Caco-2 (cell line): Measurements from ENCODE around the gene SLF2. TPM values are rescaled to one million over a fixed set of nuclear protein-coding genes. Genes with fewer than 3 reads are reported as not detected.

Experiments
- BruUV-seq: library from RNA; stranded (reverse); fragments of 400-500 nt; replicated peaks from 2 replicates; lab custom pipeline; 2021; lab: Mats Ljungman, UMichigan
- CTCF ChIA-PET: fragments of 300-600 bp; sonication (Branson Sonifier 250); formaldehyde crosslinking; loops from one replicate; lab custom pipeline; 2022; ENCODE audit warnings: antibody characterized with exemption; lab: Charles Lee
- POLR2A ChIA-PET: fragments of 300-600 bp; sonication (Branson Sonifier 250); formaldehyde crosslinking; loops from one replicate; lab custom pipeline; 2022; ENCODE audit warnings: antibody characterized with exemption; lab: Charles Lee
- DNase-seq, 2 experiments: peaks; one replicate each; pipeline versions ENCODE4 v3.0.0 to v3.0.0-alpha.2; 2020 to 2022
- H3K27me3 ChIP-seq: replicated peaks from 2 replicates; pipeline ENCODE4 v1.6.0; 2011; ENCODE audit warnings: low read length; ENCODE audit not compliant: control insufficient read depth, insufficient read depth
- H3K36me3 ChIP-seq: 2 replicates; pipeline ENCODE4 v1.5.1; 2011; ENCODE audit warnings: low read length; ENCODE audit not compliant: control insufficient read depth, insufficient read depth
- H3K4me1 ChIP-seq: fragments of 250-450 bp; sonication (Bioruptor Pico); 2 replicates; pipeline ENCODE4 v1.5.1; 2020; ENCODE audit warnings: mild to moderate bottlenecking
- H3K4me3 ChIP-seq: 2 replicates; pipeline ENCODE4 v1.5.1; 2011; ENCODE audit warnings: low read depth, mild to moderate bottlenecking, control low read depth, low read length
- H3K9me3 ChIP-seq: fragments of 250-450 bp; sonication (Bioruptor Pico); 2 replicates; pipeline ENCODE4 v1.5.1; 2020; ENCODE audit warnings: mild to moderate bottlenecking, moderate library complexity
- H3K27ac Mint-ChIP-seq: one replicate; pipeline ENCODE4 v1.8.0; 2022; ENCODE audit warnings: mixed read lengths; ENCODE audit not compliant: unreplicated experiment
- H3K27me3 Mint-ChIP-seq: one replicate; pipeline ENCODE4 v1.8.0; 2022; ENCODE audit warnings: mixed read lengths; ENCODE audit not compliant: insufficient read depth, unreplicated experiment
- H3K36me3 Mint-ChIP-seq: one replicate; pipeline ENCODE4 v1.8.0; 2022; ENCODE audit warnings: mild to moderate bottlenecking, mixed read lengths; ENCODE audit not compliant: insufficient read depth, unreplicated experiment
- H3K4me1 Mint-ChIP-seq: one replicate; pipeline ENCODE4 v1.8.0; 2022; ENCODE audit warnings: low read depth, mixed read lengths; ENCODE audit not compliant: unreplicated experiment
- H3K4me3 Mint-ChIP-seq: one replicate; pipeline ENCODE4 v1.8.0; 2022; ENCODE audit warnings: mild to moderate bottlenecking, moderate library complexity, mixed read lengths; ENCODE audit not compliant: unreplicated experiment
- H3K9me3 Mint-ChIP-seq: one replicate; pipeline ENCODE4 v1.8.0; 2022; ENCODE audit warnings: mixed read lengths; ENCODE audit not compliant: unreplicated experiment
- CTCF ChIP-seq, 2 experiments: fragments of 200-600 bp in 1 of 2; IDR thresholded peaks; 1 replicate in 1 of 2; 2 replicates in 1 of 2; pipeline versions ENCODE4 v1.5.1 to v1.8.0; 2011 to 2022; ENCODE audit warnings: antibody characterized with exemption in 1 of 2, control low read depth in 1 of 2, inconsistent platforms in 1 of 2, low read depth in 1 of 2, low read length in 1 of 2, mild to moderate bottlenecking in 1 of 2, moderate library complexity in 1 of 2; ENCODE audit not compliant: insufficient read depth in 1 of 2, severe bottlenecking in 1 of 2, unreplicated experiment in 1 of 2
- intact Hi-C: fragments of 100-400 bp; cut with micrococcal nuclease; formaldehyde crosslinking; loops from one replicate; pipeline ENCODE4 v1.10.0; 2022; ENCODE audit not compliant: unreplicated experiment
- total RNA-seq: library from RNA; stranded (reverse); gene quantifications from 2 replicates; pipeline ENCODE4 v1.2.3, GENCODE V29; 2022

The SLF2 gene
- total RNA-seq, 1 experiment from 2014 or later = 25.2 TPM

- no peaks in the 10 kb centered on the region for H3K27me3 Mint-ChIP-seq
- TF ChIP-seq CTCF (IDR thresholded peaks at IDR 0.05; ENCODE audit: insufficient read depth in 1 of 2, low read depth in 1 of 2, low read length in 1 of 2, severe bottlenecking in 1 of 2, unreplicated experiment in 1 of 2) = no peak
- intact Hi-C loops = no loop called here
- no peak overlapping the region for H3K27ac Mint-ChIP-seq
- H3K9me3 ChIP-seq = no peaks in the 10 kb centered on the region
- CTCF ChIA-PET = no interaction called here
- peaks cover 10% of the 10 kb centered on the region for H3K4me1 Mint-ChIP-seq
- H3K9me3 Mint-ChIP-seq = no peaks in the 10 kb centered on the region
- H3K4me3 ChIP-seq = no peak overlapping the region
- DNase-seq = peak in 1 of 2 experiments; percentile 11
- no peak overlapping the region for H3K4me3 Mint-ChIP-seq
- H3K27me3 ChIP-seq = no peaks in the 10 kb centered on the region
- H3K36me3 ChIP-seq = peaks cover 4% of the 10 kb centered on the region
- no TSS peak for BruUV-seq
- POLR2A ChIA-PET = no interaction called here
- H3K36me3 Mint-ChIP-seq = peaks cover 53% of the 10 kb centered on the region
- H3K4me1 ChIP-seq = peaks cover 4% of the 10 kb centered on the region
Observed at GRCh38 chr10:100984672-100985177, 72.0 kb downstream of the SLF2 start.

DNA sequence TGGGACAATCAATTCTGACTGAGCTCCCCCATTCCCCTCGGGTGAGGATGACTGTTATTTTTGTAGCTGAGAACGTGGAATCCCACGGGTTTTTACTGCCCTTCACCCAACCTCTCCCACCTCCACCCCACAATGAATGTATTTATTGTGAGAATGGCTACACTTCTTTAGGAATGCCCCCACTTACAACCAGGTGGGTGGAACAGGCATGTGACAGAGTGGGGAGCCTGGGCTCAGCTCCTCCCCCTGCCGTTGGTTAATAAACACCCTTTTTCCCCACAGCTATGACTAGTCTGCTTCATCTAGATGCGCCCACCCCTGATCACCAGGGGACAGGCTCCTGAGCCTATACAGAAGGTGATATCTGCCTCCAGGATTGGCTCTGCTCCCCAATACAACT is 72.6 kb downstream of the SLF2 start:
- peaks cover 10% of the 10 kb centered on the region for H3K4me1 Mint-ChIP-seq
- no peaks in the 10 kb centered on the region for H3K27me3 Mint-ChIP-seq
- H3K36me3 Mint-ChIP-seq = peaks cover 54% of the 10 kb centered on the region
- intact Hi-C loops = no loop called here
- H3K4me3 Mint-ChIP-seq = no peak overlapping the region
- H3K9me3 Mint-ChIP-seq = no peaks in the 10 kb centered on the region
- BruUV-seq = no TSS peak
- H3K27ac Mint-ChIP-seq = no peak overlapping the region
- ChIA-PET CTCF (no interaction called here), POLR2A (no interaction called here)
- no peaks in the 10 kb centered on the region for H3K9me3 ChIP-seq
- no peak for TF ChIP-seq CTCF (IDR thresholded peaks at IDR 0.05; ENCODE audit: insufficient read depth in 1 of 2, low read depth in 1 of 2, low read length in 1 of 2, severe bottlenecking in 1 of 2, unreplicated experiment in 1 of 2)
- DNase-seq = no peak
- no peaks in the 10 kb centered on the region for H3K27me3 ChIP-seq
- H3K4me1 ChIP-seq = peaks cover 4% of the 10 kb centered on the region
- peaks cover 4% of the 10 kb centered on the region for H3K36me3 ChIP-seq
- H3K4me3 ChIP-seq = no peak overlapping the region

GRCh38 chr10:100986623-100986951 is 73.8 kb downstream of the SLF2 start:
- H3K4me1 ChIP-seq = peaks cover 4% of the 10 kb centered on the region
- peak overlapping the region; percentile 44 for H3K4me3 ChIP-seq
- Mint-ChIP-seq H3K36me3 (peaks cover 54% of the 10 kb centered on the region), H3K27me3 (no peaks in the 10 kb centered on the region), H3K9me3 (no peaks in the 10 kb centered on the region), H3K4me3 (peak overlapping the region; percentile 100), H3K4me1 (peaks cover 10% of the 10 kb centered on the region), H3K27ac (peak overlapping the region; percentile 89)
- BruUV-seq = no TSS peak
- TF ChIP-seq CTCF (IDR thresholded peaks at IDR 0.05; ENCODE audit: insufficient read depth in 1 of 2, low read depth in 1 of 2, low read length in 1 of 2, severe bottlenecking in 1 of 2, unreplicated experiment in 1 of 2) = no peak
- ChIA-PET CTCF (interaction anchor here (1.0 to 2.0 kb wide), 3 partner anchors 11 to 25 kb away, joined by 3 to 7 read pairs (median 7); no protein-coding TSS in a partner anchor), POLR2A (no interaction called here)
- H3K27me3 ChIP-seq = no peaks in the 10 kb centered on the region
- H3K36me3 ChIP-seq = peaks cover 2% of the 10 kb centered on the region
- intact Hi-C loops = loop anchor here (1.0 kb wide), 1 partner anchor 15 kb away; no protein-coding TSS in a partner anchor
- DNase-seq = no peak
- no peaks in the 10 kb centered on the region for H3K9me3 ChIP-seq
